Ishikawa (cell line): Measurements from ENCODE around the gene FAH.

ENCODE experiments used
- CEBPB ChIP-seq: IDR thresholded peaks from 2 replicates; pipeline ENCODE4 v1.6.1; 2012
- CREB1 ChIP-seq: IDR thresholded peaks from 2 replicates; pipeline ENCODE4 v1.6.1; 2012; ENCODE audit warnings: low read depth
- EGR1 ChIP-seq: IDR thresholded peaks from 2 replicates; pipeline ENCODE4 v1.6.1; 2012
- EP300 ChIP-seq: IDR thresholded peaks from 2 replicates; pipeline ENCODE4 v1.6.1; 2012; ENCODE audit warnings: borderline replicate concordance
- FOXM1 ChIP-seq: IDR thresholded peaks from 2 replicates; pipeline ENCODE4 v1.6.1; 2012; ENCODE audit warnings: low read depth, borderline replicate concordance
- NFIC ChIP-seq: IDR thresholded peaks from 2 replicates; pipeline ENCODE4 v1.6.1; 2012
- RAD21 ChIP-seq: IDR thresholded peaks from 2 replicates; pipeline ENCODE4 v1.6.1; 2012; ENCODE audit warnings: low read depth
- REST ChIP-seq: IDR thresholded peaks from 2 replicates; pipeline ENCODE4 v1.6.1; 2012; ENCODE audit warnings: low read depth, mild to moderate bottlenecking
- TAF1 ChIP-seq: IDR thresholded peaks from 2 replicates; pipeline ENCODE4 v1.6.1; 2012; ENCODE audit warnings: low read depth, mild to moderate bottlenecking
- TCF12 ChIP-seq: IDR thresholded peaks from 2 replicates; pipeline ENCODE4 v1.6.1; 2012; ENCODE audit warnings: low read depth
- TEAD4 ChIP-seq: IDR thresholded peaks from 2 replicates; pipeline ENCODE4 v1.6.1; 2012
- YY1 ChIP-seq: IDR thresholded peaks from 2 replicates; pipeline ENCODE4 v1.6.1; 2012; ENCODE audit warnings: low read depth
- ZBTB7A ChIP-seq: IDR thresholded peaks from 2 replicates; pipeline ENCODE4 v1.6.1; 2012; ENCODE audit warnings: low read depth
- TF ChIP-seq, protein P1 (sequence below): IDR thresholded peaks from 2 replicates; pipeline ENCODE4 v1.6.1; 2012
- TF ChIP-seq, protein P2 (sequence below): IDR thresholded peaks from 2 replicates; pipeline ENCODE4 v1.6.1; 2012

Gene FAH

DNA sequence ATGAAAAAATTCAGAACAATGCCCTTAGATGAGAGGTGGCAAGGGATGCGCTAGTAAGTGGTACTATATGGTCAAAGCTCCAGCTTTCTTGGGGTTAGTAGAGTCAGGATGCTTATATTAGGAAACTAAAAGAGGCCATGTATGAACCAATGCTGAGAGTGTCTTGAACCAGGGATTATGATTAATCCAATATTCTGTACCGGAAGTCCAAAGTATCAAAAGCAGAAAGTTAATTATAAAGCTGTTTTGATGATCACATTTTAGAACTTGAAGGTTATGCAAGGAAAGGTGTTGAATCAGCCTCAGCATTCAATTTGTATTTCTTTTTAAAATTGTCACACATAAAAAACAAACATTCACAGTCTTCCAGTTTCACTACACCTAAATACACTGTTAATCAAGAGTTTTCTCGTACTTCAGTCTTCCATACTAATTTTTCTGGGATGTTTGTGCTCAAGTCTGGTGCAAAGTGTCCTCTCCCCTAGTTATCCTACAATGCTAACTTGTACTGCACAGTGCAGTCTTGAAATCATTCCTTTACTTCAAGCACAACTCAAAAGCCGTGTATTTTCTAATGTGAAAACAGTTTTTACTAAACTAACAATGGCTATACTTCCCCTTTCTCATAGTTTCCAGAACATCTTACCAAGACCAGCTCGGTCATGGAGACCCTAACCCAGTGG lies 10.7 kb upstream of the FAH start:
- TF ChIP-seq EP300 (no peak), RAD21 (no peak), ZBTB7A (no peak), EGR1 (no peak), TCF12 (no peak), CREB1 (no peak), CEBPB (no peak), YY1 (no peak), FOXM1 (no peak), TAF1 (no peak), NFIC (no peak), TEAD4 (no peak), REST (no peak)
- TF ChIP-seq, protein P1, sequence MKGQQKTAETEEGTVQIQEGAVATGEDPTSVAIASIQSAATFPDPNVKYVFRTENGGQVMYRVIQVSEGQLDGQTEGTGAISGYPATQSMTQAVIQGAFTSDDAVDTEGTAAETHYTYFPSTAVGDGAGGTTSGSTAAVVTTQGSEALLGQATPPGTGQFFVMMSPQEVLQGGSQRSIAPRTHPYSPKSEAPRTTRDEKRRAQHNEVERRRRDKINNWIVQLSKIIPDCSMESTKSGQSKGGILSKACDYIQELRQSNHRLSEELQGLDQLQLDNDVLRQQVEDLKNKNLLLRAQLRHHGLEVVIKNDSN: no peak
- TF ChIP-seq, protein P2, sequence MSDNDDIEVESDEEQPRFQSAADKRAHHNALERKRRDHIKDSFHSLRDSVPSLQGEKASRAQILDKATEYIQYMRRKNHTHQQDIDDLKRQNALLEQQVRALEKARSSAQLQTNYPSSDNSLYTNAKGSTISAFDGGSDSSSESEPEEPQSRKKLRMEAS: no peak

- no peak for TF ChIP-seq NFIC
- no peak for TF ChIP-seq EP300
- TF ChIP-seq ZBTB7A: no peak
- no peak for TF ChIP-seq FOXM1
- TF ChIP-seq CEBPB: no peak
- TF ChIP-seq, protein P2: no peak
- TF ChIP-seq TCF12: no peak
- TF ChIP-seq TAF1: no peak
- no peak for TF ChIP-seq YY1
- no peak for TF ChIP-seq RAD21
- no peak for TF ChIP-seq REST
- TF ChIP-seq CREB1: no peak
- TF ChIP-seq, protein P1: no peak
- TF ChIP-seq TEAD4: no peak
- no peak for TF ChIP-seq EGR1
These were observed 10.2 kb upstream of the FAH start for GRCh38 chr15:80142646-80143045.

DNA sequence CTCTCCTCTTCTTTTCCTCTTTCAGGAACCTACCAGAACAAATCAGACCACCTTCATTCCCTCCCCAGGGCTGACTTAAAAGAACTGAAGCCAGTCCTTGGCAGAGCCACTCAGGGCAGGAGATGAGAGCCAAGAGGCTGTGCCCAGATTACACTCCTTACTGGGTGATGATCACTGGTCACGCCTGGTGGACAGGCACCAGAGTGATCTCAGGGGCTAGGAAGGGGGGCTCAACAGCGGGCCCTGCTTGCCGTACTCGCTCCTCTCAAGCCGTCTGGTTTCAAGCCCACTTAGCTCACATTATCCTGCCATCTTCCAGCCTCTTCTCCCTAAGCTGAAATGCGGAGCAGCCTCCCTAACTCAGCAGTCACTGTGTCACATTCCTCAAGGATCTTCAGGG lies 1.7 kb upstream of the FAH start:
- no peak for TF ChIP-seq EGR1

DNA sequence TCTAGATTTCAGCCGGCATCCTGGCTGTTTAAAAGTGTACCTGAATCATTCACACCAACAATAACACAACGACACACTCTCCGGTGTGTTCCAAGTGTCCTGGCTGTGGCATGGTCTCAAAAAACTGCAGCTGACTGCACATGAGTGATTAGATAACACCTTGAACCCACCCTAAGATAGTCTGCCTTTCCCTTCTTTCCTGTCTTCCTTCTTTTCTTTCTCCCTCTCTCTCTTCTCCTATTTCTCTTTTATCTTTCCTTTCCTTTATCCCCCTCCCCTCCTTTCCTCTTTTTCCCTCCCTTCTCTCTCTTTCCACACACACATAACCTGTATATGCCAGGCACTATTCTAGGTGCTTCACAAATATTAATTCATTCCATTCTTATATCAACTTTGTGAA lies 1.2 kb upstream of the FAH start:
- TF ChIP-seq, protein P1: no peak
- TF ChIP-seq ZBTB7A: no peak
- TF ChIP-seq EP300: no peak
- TF ChIP-seq EGR1: no peak
- TF ChIP-seq CEBPB: no peak
- TF ChIP-seq TAF1: no peak
- TF ChIP-seq NFIC: no peak
- TF ChIP-seq, protein P2: no peak
- no peak for TF ChIP-seq CREB1
- TF ChIP-seq TCF12: no peak
- no peak for TF ChIP-seq YY1
- TF ChIP-seq REST: no peak
- no peak for TF ChIP-seq TEAD4
- no peak for TF ChIP-seq RAD21
- no peak for TF ChIP-seq FOXM1
